Glutamatergic neuron (in vitro differentiated cells): Measurements from ENCODE around the gene TMC6. TPM values are rescaled to one million over a fixed set of nuclear protein-coding genes. Genes with fewer than 3 reads are reported as not detected.

ENCODE experiments used
- DNase-seq: peaks from one replicate; pipeline ENCODE4 v3.0.0; 2022
- H3K27ac Mint-ChIP-seq: one replicate; pipeline ENCODE4 v1.8.0; 2020; ENCODE audit warnings: mild to moderate bottlenecking, mixed read lengths, inconsistent platforms; ENCODE audit not compliant: unreplicated experiment
- H3K27me3 Mint-ChIP-seq: one replicate; pipeline ENCODE4 v1.8.0; 2020; ENCODE audit warnings: mild to moderate bottlenecking, moderate library complexity, mixed read lengths, inconsistent platforms; ENCODE audit not compliant: unreplicated experiment
- H3K36me3 Mint-ChIP-seq: one replicate; pipeline ENCODE4 v1.8.0; 2020; ENCODE audit warnings: mild to moderate bottlenecking, mixed read lengths, inconsistent platforms; ENCODE audit not compliant: unreplicated experiment
- H3K4me1 Mint-ChIP-seq: one replicate; pipeline ENCODE4 v1.8.0; 2020; ENCODE audit warnings: mild to moderate bottlenecking, low read depth, mixed read lengths, inconsistent platforms; ENCODE audit not compliant: unreplicated experiment
- H3K4me3 Mint-ChIP-seq: one replicate; pipeline ENCODE4 v1.8.0; 2020; ENCODE audit warnings: mild to moderate bottlenecking, mixed read lengths, inconsistent platforms; ENCODE audit not compliant: unreplicated experiment
- H3K9me3 Mint-ChIP-seq: one replicate; pipeline ENCODE4 v1.8.0; 2020; ENCODE audit warnings: mild to moderate bottlenecking, moderate library complexity, mixed read lengths, inconsistent platforms; ENCODE audit not compliant: unreplicated experiment
- CTCF ChIP-seq: fragments of 200-600 bp; sonication (generic); IDR thresholded peaks from one replicate; pipeline ENCODE4 v1.5.0; 2021; ENCODE audit not compliant: partially characterized antibody, unreplicated experiment
- total RNA-seq: library from RNA; stranded (reverse); fragmentation: NEBNext Ultra II Directional; extraction: Animal tissue kit (Norgen Biotek cat#: 25700); gene quantifications from one replicate; pipeline ENCODE4 v1.2.1, GENCODE V29; 2021; ENCODE audit not compliant: unreplicated experiment

TMC6 gene
- total RNA-seq, 1 donor from 2014 or later = 1.1 TPM

GRCh38 chr17:78168903-78169793 is 40.6 kb upstream of the TMC6 start:
- no peak overlapping the region for H3K4me3 Mint-ChIP-seq
- no peak for TF ChIP-seq CTCF
- peaks cover 6% of the 10 kb centered on the region for H3K9me3 Mint-ChIP-seq
- H3K4me1 Mint-ChIP-seq = peaks cover 2% of the 10 kb centered on the region
- no peak for DNase-seq
- no peaks in the 10 kb centered on the region for H3K36me3 Mint-ChIP-seq
- no peak overlapping the region for H3K27ac Mint-ChIP-seq
- H3K27me3 Mint-ChIP-seq = no peaks in the 10 kb centered on the region

- no peak for TF ChIP-seq CTCF
- Mint-ChIP-seq H3K4me1 (no peaks in the 10 kb centered on the region), H3K36me3 (no peaks in the 10 kb centered on the region)
Measured at GRCh38 chr17:78168242-78168902, 39.8 kb upstream of the TMC6 start, which contains the start of gene SYNGR2. TSS of gene SYNGR2 (plus strand) at chr17:78168581. CDS start at chr17:78168617, 36 bp downstream.

GRCh38 chr17:78166416-78166815 is 37.9 kb upstream of the TMC6 start:
- no peak overlapping the region for H3K4me3 Mint-ChIP-seq
- TF ChIP-seq CTCF = no peak
- DNase-seq = no peak

More at GRCh38 chr17:78168242-78168902, 39.8 kb upstream of the TMC6 start, which contains the start of gene SYNGR2:
- DNase-seq = peak; percentile 89
- peak within 1 kb of the TSS; percentile 78 for H3K4me3 Mint-ChIP-seq
- peaks cover 3% of the 10 kb centered on the region for H3K9me3 Mint-ChIP-seq
- no peak within 1 kb of the TSS for H3K27ac Mint-ChIP-seq
- no peaks in the 10 kb centered on the region for H3K27me3 Mint-ChIP-seq

GRCh38 chr17:78164748-78165607 is 36.4 kb upstream of the TMC6 start:
- DNase-seq = no peak
- H3K27me3 Mint-ChIP-seq = no peaks in the 10 kb centered on the region
- H3K27ac Mint-ChIP-seq = no peak overlapping the region
- no peak for TF ChIP-seq CTCF
- H3K9me3 Mint-ChIP-seq = peaks cover 2% of the 10 kb centered on the region
- no peak overlapping the region for H3K4me3 Mint-ChIP-seq
- H3K4me1 Mint-ChIP-seq = no peaks in the 10 kb centered on the region
- no peaks in the 10 kb centered on the region for H3K36me3 Mint-ChIP-seq

More at GRCh38 chr17:78166416-78166815, 37.9 kb upstream of the TMC6 start:
- no peaks in the 10 kb centered on the region for H3K4me1 Mint-ChIP-seq
- H3K27ac Mint-ChIP-seq = no peak overlapping the region
- peaks cover 3% of the 10 kb centered on the region for H3K9me3 Mint-ChIP-seq
- H3K27me3 Mint-ChIP-seq = no peaks in the 10 kb centered on the region
- H3K36me3 Mint-ChIP-seq = no peaks in the 10 kb centered on the region
